HG02759 (cell line): ENCODE results near the gene OBP2B.
"Not testable (repeated sequence)": the region's sequence is repeated elsewhere in the genome, so short reads cannot be mapped to it uniquely, and the experiment has no call there.

Experiments used
- ATAC-seq: cut with Tn5 transposase; IDR thresholded peaks from one replicate; pipeline ENCODE4 v1.9.1; 2021; ENCODE audit warnings: mild to moderate bottlenecking, moderate library complexity; ENCODE audit not compliant: unreplicated experiment

OBP2B gene

DNA sequence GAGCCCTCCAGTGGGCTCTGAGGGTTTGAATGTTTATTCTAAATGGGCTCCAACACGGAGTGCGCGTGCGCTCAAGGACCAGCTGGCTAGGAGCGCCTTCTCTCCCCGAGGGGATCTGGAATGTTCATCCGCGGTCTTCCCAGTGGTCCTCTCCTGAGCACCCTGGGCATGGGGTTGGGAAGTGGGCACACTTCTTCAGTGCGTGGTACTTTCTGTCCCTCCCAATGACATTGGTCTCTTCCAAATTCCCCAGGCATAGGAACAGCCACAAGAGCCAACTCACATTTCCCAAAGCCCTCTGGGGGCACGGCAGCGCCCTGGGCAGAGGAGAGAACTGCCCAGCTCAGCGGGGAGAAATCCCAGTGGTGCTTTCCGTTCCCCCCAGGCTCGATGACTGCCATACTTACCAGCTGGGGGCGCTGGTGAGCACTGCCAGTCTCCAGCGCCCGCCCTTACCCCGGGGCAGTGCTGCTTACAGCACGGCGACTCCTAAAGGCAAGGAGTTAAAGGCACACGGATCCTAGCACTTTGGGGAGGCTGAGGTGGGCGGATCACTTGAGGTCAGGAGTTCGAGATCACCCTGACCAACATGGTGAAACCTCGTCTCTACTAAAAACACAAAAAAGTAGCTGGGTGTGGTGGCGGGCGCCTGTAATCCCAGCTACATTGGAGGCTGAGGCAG, 29.9 kb upstream of the OBP2B start:
- no peak for ATAC-seq

DNA sequence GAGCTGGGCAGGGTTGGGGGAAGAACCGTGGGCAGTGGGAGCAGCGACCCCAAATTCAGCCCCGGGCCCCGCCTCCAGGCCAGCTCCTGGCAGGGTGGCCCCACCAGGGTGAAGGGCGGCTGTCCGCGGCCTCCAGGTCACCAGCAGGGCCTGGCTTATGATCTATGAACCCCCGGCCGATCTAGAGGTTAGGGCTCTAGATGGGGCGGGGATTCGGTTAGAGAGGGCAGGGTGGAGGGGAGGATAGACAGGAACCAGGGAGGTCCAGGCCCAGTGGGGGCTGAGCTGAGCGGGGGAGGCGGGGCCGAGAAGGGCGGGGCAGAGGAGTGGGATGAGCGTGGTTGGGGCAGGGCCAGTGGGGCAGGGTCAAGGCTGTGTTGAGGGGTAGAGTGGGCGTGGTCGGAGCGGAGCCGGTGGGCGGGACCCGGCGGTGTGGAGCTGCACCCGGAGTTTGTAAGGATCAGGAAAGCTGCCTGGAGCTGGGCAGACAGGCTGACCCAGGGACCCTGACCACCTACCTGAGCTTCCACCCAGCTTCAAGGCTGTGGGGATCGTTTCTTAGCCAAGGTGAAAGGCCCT, 29.3 kb upstream of the OBP2B start:
- ATAC-seq: no peak

DNA sequence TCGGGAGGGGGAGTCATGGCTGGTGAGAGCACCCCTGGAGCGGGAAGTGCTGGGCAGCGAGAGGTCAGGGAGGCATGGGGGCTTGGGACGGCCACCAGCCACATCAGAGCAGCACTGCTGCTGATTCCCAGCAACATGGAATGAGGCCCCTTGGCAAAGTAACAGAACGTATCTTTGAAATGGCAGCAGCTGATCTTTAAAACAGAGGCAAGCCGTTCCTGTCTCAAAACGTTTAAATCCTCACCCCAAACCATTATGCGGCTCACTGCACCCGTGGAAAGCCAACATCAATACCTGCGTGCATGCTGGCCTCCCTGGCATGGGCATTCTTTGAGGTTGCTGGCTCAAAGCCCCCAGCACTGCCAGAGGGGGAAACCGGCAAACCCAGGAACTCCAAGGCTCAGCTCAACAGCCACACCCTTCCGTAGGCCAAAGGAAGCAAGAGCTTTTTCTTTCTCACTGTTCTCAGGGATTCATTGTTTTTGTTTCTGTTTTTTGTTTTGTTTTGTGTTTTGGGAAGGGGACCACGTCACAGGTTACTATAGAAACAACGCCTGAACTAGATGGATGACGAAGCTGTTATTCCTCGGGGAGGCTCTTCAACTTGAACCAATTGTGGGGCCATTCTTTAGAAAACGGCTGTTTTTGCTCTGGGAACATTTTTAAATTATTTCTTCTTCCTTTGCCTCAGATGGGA, 28.1 kb upstream of the OBP2B start:
- no peak for ATAC-seq

- not testable (repeated sequence) for ATAC-seq
Measured at GRCh38 chr9:133236291-133237034, 27.4 kb upstream of the OBP2B start.

GRCh38 chr9:133235549-133236222, 26.6 kb upstream of the OBP2B start:
- no peak for ATAC-seq

DNA sequence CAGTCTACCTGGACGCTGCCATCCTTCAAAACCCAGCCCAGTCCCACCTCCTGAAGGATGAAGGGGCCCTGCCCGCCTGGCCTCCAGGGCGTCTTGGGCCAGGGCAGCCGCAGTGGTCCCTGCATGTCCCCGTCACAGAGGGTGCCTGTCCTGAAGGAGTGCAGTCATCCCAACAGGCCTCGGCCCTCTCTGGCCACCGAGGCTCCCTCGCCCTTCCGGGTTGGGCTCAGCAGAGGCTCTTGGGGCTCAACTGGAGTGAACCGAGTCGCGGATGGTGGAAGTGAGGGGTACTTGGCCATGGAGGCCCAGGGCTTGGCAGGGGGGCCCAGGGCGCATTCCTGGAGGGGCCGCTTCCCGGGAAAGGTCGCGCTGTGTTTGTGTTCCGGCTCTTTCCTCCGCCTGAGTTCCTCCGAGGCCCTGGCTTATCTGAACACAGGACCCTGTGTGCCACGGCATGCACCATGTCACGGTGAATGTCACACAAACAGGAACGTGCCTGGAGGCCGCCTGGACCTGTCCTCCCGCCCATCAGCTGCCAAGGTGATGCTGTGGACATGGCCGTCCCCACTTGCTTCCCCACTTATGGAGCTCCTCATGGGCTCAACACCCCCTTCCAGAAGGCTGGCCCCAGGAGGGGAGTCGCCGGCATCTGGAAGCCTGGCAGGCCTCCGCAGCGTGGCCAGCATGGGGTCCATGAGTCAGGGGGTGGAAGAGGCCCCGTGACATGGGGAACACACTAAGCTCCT, 25.7 kb upstream of the OBP2B start:
- ATAC-seq: no peak

DNA sequence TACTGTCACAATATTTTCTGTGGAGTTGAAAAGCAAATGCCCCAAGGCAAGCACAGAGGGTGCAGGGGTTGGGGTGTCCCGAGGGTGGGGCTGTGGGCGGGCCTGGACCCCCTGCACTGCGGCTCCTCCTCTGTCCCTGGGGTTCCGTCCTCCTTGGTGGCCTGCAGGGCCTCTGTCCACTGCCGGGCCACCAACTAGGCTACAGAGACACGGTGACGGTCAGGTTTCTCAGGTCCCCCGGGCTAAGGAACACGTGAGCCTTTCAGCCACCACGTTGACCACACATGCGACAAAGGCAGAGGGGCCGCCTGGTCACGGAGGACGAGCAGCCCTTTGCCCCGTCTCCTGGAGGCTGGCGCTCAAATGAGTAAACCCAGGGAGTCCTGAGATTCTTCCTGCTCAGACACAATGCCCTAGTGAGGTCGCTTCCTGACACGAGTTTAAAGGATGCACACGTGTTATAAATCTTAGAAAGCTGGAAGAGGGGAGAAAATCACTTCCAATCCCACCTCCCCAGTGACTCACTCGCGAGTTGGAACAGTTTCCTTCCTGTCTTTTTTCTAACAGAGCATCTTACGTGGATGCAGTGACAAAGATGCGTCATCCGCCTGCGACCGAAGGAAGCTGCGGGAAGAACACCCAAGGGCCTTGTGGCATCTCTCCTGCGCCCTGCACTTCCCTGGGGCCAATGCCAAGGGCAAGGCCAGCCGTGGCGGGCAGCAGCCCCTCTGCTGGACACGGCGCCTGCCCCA, 24.8 kb upstream of the OBP2B start:
- no peak for ATAC-seq

DNA sequence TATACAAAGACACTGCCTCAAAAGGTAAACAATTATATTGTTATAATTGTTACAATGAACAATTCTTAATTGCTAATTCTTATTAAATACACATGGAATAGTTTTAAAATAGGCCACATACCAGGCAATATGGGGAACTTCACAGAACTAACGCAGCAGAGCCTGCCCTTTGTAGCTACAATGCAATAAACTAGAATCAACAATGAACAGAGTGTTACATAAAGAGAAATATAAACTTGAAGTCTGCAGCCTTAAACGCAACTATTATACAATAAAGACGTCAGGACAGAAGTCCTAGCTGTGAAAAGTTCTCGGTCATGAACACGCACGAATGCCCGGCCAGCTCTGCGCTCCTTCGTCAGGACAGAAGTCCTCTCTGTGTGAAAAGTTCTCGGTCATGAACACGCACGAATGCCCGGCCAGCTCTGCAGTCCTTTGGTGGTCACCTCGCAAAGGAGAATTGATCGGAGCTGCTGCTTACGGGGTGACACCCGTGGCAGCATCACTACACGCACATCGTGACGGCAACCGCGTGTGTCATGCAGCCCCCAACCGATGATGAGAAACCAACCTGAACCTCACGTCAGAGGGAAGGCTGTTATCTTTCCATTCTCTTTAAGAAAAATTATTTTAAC, 23.0 kb upstream of the OBP2B start:
- not testable (repeated sequence) for ATAC-seq

GRCh38 chr9:133230514-133230913, 21.5 kb upstream of the OBP2B start:
- ATAC-seq: not testable (repeated sequence)

- no peak for ATAC-seq
Measured at GRCh38 chr9:133230093-133230492, 21.0 kb upstream of the OBP2B start.

DNA sequence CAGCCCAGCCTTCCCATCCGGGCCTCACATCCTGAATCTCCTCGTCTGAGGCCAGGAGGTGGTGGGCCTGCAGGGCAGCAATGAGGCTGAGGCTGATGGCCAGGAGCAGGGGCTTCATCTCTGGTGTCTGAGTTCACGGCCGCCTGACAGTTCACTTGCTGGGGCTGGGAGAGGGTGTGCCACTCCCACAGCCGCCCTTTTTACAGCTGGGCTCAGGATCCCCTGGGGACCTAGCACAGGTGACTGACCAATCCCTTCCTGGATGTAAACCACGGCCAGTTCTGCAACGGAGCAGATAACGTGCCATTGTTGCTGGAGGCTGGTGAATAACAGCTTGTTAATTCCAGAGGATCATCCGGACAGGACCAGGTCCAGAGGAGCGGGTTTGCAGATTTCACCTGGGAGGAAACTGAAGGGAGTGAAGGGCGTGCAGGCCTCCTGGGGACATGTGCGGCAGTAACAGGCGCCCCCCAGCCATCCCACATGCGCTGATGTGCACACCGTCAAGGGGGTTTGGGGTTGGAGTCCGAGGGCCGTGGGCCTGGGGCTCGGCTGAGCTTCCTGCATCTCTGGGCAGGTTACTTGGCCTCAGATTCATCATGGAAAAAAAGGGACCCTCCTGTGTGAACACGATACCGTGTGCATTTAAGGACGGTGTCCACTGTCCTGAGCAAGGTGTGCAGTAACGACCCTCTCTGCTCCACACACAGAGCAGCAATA, 19.6 kb upstream of the OBP2B start:
- not testable (repeated sequence) for ATAC-seq

DNA sequence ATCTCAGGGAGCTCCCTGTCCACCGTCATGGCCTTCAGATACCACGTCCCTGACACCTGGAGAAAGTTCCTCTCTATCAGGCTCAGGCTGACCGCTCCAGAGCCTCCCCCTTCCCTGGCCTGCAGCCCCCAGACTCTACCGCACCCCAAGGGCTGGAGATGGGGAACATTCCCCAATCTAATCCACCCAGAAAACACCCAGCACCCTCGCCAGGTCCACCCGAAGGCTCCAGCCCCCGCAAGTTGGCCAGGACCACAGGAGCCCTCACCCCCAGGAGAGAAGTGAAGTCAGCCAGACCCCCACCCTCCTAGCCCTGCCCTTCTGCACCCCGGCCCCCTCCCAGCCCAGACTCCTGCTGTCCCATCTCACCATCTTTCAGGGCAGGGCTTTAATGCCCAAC, 18.9 kb upstream of the OBP2B start:
- not testable (repeated sequence) for ATAC-seq

GRCh38 chr9:133227242-133227860, 18.3 kb upstream of the OBP2B start:
- ATAC-seq: no peak

DNA sequence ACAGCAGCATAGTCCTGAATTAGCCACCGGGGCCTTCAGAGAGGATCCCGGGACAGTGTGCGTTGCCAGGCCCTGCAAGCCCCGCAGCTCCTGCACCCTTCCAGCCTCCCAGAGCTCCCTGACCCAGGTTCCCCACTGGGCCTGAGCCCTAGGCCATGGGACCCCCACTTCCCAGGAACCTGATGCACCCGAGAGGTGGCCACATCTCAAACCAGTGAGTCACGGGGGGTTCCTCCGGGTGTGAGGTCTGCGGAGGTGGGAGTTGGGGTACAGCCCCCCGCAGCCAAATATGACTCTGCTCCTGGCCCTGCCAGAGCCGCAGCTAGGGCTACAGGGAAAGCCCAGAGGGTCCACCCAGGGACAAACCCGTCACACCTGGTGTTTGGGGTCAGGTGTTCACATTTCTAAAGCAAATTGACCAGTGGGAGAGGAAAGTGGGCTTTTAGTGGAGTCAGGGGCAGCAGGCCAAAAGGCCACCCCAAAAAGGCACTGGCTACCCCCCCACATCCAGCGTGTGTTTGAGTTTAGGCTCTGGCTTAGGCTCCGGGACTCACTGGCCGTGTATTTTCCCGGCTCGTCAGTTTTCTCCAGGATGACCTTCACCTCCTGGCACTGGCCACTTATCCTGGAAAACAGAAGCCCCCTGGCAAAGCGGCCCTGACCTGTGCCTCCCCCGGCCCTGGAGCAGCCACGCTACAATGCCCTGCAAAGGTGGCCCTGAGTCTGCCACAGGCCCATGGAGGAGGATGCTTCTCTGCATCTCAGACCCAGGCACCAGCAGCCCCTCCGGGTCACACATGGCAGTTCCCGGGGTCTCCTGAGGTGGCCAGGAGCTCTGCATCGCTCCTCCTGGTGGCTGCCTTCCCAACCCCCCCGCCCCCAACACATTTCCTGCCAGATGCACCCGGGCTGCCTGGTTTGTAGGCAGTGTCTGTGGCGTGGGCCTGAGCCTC, 17.4 kb upstream of the OBP2B start:
- no peak for ATAC-seq

GRCh38 chr9:133225171-133226011, 16.3 kb upstream of the OBP2B start:
- no peak for ATAC-seq

DNA sequence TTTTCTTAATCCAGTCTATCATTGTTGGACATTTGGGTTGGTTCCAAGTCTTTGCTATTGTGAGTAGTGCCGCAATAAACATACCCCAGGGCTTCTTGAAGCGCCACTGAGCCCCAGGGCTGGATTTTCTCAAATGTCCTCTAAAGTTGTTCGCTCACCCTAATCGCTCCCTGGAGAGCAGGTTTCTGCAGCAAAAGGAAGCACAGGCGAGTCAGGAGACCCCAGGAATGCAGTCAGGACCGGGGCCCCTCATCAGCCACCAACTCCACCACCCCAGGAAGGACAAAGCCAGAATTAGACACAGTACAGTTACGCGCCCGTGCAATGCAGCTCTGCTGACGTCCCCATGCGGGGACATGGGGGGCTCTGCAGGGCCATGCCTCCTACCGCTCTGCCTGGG, 15.7 kb upstream of the OBP2B start:
- no peak for ATAC-seq
